ENCODE data around the gene DNAH3. TPM values are rescaled to one million over a fixed set of nuclear protein-coding genes. Genes with fewer than 3 reads are reported as not detected.
"Not testable (repeated sequence)": the region's sequence is repeated elsewhere in the genome, so short reads cannot be mapped to it uniquely, and the experiment has no call there.

Gene DNAH3
- total RNA-seq, 1 experiment from 2014 or later = not detected

DNA sequence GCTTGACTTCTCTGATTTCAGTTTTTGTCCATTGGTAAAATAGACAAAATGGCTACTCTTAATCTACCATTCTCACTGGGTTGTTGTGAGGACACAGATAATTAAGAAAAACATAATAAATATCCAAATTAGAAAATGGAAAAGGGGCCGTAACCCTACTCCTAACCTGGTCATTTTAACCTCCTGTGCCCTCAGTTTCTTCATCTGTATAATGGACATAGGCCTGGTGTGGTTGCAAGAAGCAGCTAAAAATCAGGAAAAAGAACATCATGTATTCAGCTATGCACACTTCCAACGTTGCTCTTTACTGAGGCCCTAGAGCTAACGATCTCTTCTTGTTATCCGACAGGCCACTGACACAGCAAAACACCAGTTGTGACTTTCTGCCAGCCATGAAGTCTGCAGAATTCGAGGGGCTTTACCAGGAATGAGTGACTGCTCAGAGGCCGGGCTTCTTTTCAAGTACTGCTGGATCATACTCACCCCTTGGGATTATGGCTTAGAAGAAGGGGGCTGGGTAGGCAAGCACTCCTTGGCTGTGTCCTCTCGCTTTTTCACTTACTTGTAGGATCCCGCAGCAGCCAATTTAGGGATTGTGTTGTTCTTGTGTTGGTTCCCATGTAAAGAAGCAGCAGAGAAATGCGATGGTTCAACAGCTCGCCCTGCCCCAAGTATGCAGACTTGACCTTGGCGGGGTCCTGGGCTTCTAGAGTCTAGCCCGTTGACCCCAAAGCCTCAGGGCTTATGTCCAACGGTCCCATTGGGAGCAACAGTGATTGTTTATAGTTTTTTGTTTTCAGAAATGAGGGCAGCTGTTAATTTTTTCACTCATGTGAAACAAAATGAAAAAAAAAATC lies 28.7 kb upstream of the DNAH3 start:
- no peaks in the 10 kb centered on the region for H4K20me1 ChIP-seq (ENCODE audit: insufficient read depth, low read depth, low read length)
- H3K36me3 ChIP-seq (ENCODE audit: insufficient read depth, low read length) = peaks cover 70% of the 10 kb centered on the region
- no peaks in the 10 kb centered on the region for H3K9me3 ChIP-seq (ENCODE audit: low read length)
- H3K4me3 ChIP-seq (ENCODE audit: low read length) = no peak overlapping the region
- DNase-seq = no peak
- H3K9me2 ChIP-seq (replicated peaks; ENCODE audit: insufficient read depth, low read length) = no peaks in the 10 kb centered on the region
- H3K4me1 ChIP-seq (ENCODE audit: low read length) = no peaks in the 10 kb centered on the region
- no peaks in the 10 kb centered on the region for H3K79me2 ChIP-seq (ENCODE audit: low read length)
- H3K27ac ChIP-seq (ENCODE audit: low read length) = no peak overlapping the region
- H3K9ac ChIP-seq (ENCODE audit: low read length) = no peak overlapping the region
- H2AFZ ChIP-seq (ENCODE audit: low read length) = no peak overlapping the region
- no peaks in the 10 kb centered on the region for H3K27me3 ChIP-seq (ENCODE audit: low read length)
- H3K4me2 ChIP-seq (ENCODE audit: low read depth, low read length, poor library complexity, severe bottlenecking) = no peak overlapping the region

DNA sequence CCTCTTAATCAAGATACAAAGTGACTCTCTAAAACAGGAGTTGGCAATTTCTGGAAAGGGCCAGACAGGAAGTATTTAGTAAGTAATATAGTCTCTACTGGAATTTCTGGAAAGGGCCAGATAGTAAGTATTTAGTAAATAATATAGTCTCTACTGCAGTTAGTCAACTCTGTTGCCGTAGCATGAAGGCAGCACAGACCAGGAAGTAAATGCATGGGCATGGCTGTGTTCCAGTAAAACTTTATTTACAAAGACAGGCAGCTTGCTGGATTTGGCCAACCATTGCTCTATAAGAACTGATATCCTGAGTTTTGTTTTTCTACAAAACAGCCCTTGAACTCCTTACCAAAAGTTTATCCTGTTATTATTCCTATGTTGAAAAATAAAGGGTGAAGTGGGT lies 24.8 kb upstream of the DNAH3 start:
- H4K20me1 ChIP-seq (ENCODE audit: insufficient read depth, low read depth, low read length) = no peaks in the 10 kb centered on the region
- no peak overlapping the region for H3K4me2 ChIP-seq (ENCODE audit: low read depth, low read length, poor library complexity, severe bottlenecking)

DNA sequence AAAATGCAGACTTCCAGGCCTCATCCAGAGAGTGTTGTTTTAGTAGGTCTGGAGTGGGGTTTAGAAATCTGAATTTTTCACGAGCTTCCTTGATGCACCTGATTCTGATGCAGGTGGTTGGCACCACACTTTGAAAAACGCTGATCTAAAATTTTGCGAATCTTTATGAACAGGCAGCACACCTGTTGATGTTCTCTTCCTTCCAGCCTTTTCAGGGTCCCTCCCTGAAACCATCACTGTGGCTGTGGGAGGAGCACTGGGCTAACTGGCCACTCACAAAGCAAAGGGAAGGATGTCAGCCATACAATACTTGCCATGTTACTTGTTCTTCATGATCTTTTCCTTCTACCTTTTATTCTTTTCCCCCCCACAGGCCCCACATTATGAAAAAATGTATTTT lies 22.0 kb upstream of the DNAH3 start:
- Histone ChIP-seq H2AFZ (ENCODE audit: low read length) (no peak overlapping the region), H3K79me2 (ENCODE audit: low read length) (0 out of 2 replicates have a peak, but pooled peaks cover 6% of the 10 kb centered on the region), H3K4me2 (ENCODE audit: low read depth, low read length, poor library complexity, severe bottlenecking) (no peak overlapping the region), H3K4me1 (ENCODE audit: low read length) (no peaks in the 10 kb centered on the region), H3K9me3 (ENCODE audit: low read length) (no peaks in the 10 kb centered on the region), H3K9me2 (replicated peaks; ENCODE audit: insufficient read depth, low read length) (no peaks in the 10 kb centered on the region), H4K20me1 (ENCODE audit: insufficient read depth, low read depth, low read length) (no peaks in the 10 kb centered on the region), H3K4me3 (ENCODE audit: low read length) (no peak overlapping the region), H3K36me3 (ENCODE audit: insufficient read depth, low read length) (peaks cover 51% of the 10 kb centered on the region), H3K9ac (ENCODE audit: low read length) (no peak overlapping the region), H3K27me3 (ENCODE audit: low read length) (no peaks in the 10 kb centered on the region), H3K27ac (ENCODE audit: low read length) (no peak overlapping the region)
- no peak for DNase-seq

More for the DNA sequence above, 24.8 kb upstream of the DNAH3 start:
- H3K27ac ChIP-seq (ENCODE audit: low read length) = no peak overlapping the region
- H3K9me3 ChIP-seq (ENCODE audit: low read length) = no peaks in the 10 kb centered on the region
- no peak for DNase-seq
- peaks cover 72% of the 10 kb centered on the region for H3K36me3 ChIP-seq (ENCODE audit: insufficient read depth, low read length)
- H3K9me2 ChIP-seq (replicated peaks; ENCODE audit: insufficient read depth, low read length) = no peaks in the 10 kb centered on the region
- H3K4me1 ChIP-seq (ENCODE audit: low read length) = no peaks in the 10 kb centered on the region
- no peaks in the 10 kb centered on the region for H3K27me3 ChIP-seq (ENCODE audit: low read length)
- H3K79me2 ChIP-seq (ENCODE audit: low read length) = no peaks in the 10 kb centered on the region
- H3K9ac ChIP-seq (ENCODE audit: low read length) = no peak overlapping the region
- no peak overlapping the region for H3K4me3 ChIP-seq (ENCODE audit: low read length)
- H2AFZ ChIP-seq (ENCODE audit: low read length) = no peak overlapping the region

DNA sequence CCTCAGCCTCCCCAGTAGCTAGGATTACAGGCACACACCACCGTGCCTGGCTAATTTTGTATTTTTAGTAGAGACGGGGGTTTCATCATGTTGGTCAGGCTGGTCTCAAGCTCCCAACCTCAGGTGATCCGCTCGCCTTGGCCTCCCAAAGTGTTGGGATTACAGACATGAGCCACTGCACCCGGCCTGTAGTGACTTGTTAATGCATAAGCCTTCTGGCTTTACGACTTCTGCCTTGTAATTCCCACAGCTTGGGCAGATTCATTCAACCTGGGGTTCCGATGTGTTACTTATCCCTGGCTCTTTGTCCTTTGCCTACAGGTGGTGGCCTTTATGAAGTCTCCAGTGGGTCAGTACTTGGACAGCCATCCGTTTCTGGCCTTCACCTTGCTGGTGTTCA lies 19.5 kb upstream of the DNAH3 start:
- DNase-seq; H3K4me2 ChIP-seq (ENCODE audit: low read depth, low read length, poor library complexity, severe bottlenecking); H3K79me2 ChIP-seq (ENCODE audit: low read length); H2AFZ ChIP-seq (ENCODE audit: low read length); H4K20me1 ChIP-seq (ENCODE audit: insufficient read depth, low read depth, low read length); H3K27me3 ChIP-seq (ENCODE audit: low read length); H3K9me2 ChIP-seq (replicated peaks; ENCODE audit: insufficient read depth, low read length); H3K4me3 ChIP-seq (ENCODE audit: low read length); H3K9me3 ChIP-seq (ENCODE audit: low read length); H3K27ac ChIP-seq (ENCODE audit: low read length); H3K9ac ChIP-seq (ENCODE audit: low read length); H3K4me1 ChIP-seq (ENCODE audit: low read length): not testable (repeated sequence)
- peaks cover 37% of the 10 kb centered on the region for H3K36me3 ChIP-seq (ENCODE audit: insufficient read depth, low read length)

DNA sequence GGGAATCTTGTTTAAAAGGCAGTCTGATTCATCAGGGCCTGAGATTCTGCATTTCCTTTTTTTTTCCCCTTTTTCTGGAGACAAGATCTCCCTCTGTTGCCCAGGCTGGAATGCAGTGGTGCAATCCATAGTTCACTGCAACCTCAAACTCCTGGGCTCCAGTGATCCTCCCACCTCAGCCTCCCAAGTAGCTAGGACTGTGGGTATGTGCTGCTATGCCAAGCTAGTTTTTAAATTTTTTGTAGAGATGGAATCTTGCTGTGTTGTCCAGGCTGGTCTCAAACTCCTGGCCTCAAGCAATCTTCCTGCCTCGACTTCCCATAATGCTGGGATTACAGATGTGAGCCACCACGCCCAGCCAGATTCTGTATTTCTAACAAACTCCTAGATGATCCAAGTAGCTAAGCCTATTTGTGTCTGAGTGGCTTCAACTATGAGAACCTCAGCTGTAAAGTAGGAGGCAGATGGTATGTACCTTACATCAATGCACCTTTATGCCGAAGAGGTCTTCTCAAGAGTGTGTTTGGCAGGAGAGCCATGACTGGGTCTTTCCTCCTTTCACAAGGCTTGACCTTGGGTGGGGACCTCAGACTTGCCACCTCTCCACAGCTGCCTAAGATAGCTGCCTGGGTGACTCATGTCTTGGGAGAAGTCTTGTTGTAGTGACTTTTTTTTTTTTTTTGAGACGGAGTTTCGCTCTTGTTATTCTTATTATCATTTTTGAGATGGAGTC lies 18.8 kb upstream of the DNAH3 start:
- Histone ChIP-seq H3K27ac (ENCODE audit: low read length) (no peak overlapping the region), H3K36me3 (ENCODE audit: insufficient read depth, low read length) (peaks cover 36% of the 10 kb centered on the region), H3K4me2 (ENCODE audit: low read depth, low read length, poor library complexity, severe bottlenecking) (no peak overlapping the region), H3K4me1 (ENCODE audit: low read length) (no peaks in the 10 kb centered on the region), H3K27me3 (ENCODE audit: low read length) (no peaks in the 10 kb centered on the region), H3K9me2 (replicated peaks; ENCODE audit: insufficient read depth, low read length) (no peaks in the 10 kb centered on the region), H3K4me3 (ENCODE audit: low read length) (no peak overlapping the region), H2AFZ (ENCODE audit: low read length) (no peak overlapping the region), H3K9me3 (ENCODE audit: low read length) (no peaks in the 10 kb centered on the region), H3K79me2 (ENCODE audit: low read length) (0 out of 2 replicates have a peak, but pooled peaks cover 8% of the 10 kb centered on the region), H4K20me1 (ENCODE audit: insufficient read depth, low read depth, low read length) (no peaks in the 10 kb centered on the region), H3K9ac (ENCODE audit: low read length) (no peak overlapping the region)
- DNase-seq = no peak

DNA sequence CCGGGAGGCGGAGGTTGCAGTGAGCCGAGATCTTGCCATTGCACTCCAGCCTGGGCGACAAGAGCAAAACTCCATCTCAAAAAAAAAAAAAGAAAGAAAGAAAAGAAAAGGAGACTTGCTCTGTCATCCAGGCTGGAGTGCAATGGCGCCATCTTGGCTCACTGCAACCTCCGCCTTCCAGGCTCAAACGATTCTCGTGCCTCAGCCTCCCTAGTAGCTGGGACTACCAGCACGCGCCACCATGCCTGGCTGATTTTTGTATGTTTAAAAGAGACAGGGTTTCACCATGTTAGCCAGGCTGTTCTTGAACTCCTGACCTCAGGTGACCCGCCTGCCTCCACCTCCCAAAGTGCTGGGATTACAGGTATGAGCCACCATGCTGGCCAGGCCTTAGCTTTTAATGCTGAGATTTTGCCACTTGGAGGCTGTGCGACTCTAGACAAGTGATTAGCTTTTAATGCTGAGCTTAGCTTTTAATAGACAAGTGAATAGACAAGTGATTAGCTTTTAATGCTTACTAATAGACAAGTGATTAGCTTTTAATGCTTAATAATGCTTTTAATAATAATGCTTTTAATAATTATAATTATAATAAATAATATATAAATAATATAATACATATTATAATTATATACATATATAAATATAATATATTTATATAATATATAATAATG lies 17.4 kb upstream of the DNAH3 start:
- no peaks in the 10 kb centered on the region for H4K20me1 ChIP-seq (ENCODE audit: insufficient read depth, low read depth, low read length)
- no peaks in the 10 kb centered on the region for H3K4me1 ChIP-seq (ENCODE audit: low read length)
- peaks cover 34% of the 10 kb centered on the region for H3K36me3 ChIP-seq (ENCODE audit: insufficient read depth, low read length)
- H2AFZ ChIP-seq (ENCODE audit: low read length) = no peak overlapping the region
- H3K9me2 ChIP-seq (replicated peaks; ENCODE audit: insufficient read depth, low read length) = no peaks in the 10 kb centered on the region
- H3K9me3 ChIP-seq (ENCODE audit: low read length) = no peaks in the 10 kb centered on the region
- H3K27me3 ChIP-seq (ENCODE audit: low read length) = no peaks in the 10 kb centered on the region
- no peak overlapping the region for H3K4me3 ChIP-seq (ENCODE audit: low read length)
- H3K79me2 ChIP-seq (ENCODE audit: low read length) = 0 out of 2 replicates have a peak, but pooled peaks cover 10% of the 10 kb centered on the region
- H3K27ac ChIP-seq (ENCODE audit: low read length) = no peak overlapping the region
- DNase-seq = no peak
- no peak overlapping the region for H3K4me2 ChIP-seq (ENCODE audit: low read depth, low read length, poor library complexity, severe bottlenecking)
- no peak overlapping the region for H3K9ac ChIP-seq (ENCODE audit: low read length)

DNA sequence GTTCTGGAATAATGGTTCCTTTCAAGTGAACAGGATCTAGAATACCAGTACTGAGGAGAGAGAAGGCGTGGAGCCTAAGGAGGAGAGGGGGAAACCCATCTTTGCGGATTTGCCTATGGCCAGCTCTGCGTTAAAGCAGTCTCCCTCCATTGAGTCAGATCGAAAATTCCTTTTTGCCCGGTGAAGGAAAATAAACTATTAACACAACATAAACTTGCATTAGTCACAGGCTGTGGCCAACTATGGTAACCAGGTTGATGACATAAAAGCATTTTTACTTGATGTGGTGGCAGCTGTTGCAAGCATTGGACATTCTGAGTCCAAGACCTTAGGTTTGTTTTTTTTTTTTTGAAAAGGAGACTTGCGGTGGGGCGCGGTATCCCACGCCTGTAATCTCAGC lies 16.7 kb upstream of the DNAH3 start:
- 0 out of 2 replicates have a peak, but pooled peaks cover 10% of the 10 kb centered on the region for H3K79me2 ChIP-seq (ENCODE audit: low read length)
- H3K36me3 ChIP-seq (ENCODE audit: insufficient read depth, low read length) = peaks cover 35% of the 10 kb centered on the region
- H4K20me1 ChIP-seq (ENCODE audit: insufficient read depth, low read depth, low read length) = no peaks in the 10 kb centered on the region
- H2AFZ ChIP-seq (ENCODE audit: low read length) = no peak overlapping the region
- H3K4me1 ChIP-seq (ENCODE audit: low read length) = no peaks in the 10 kb centered on the region
- DNase-seq = no peak
- H3K27me3 ChIP-seq (ENCODE audit: low read length) = no peaks in the 10 kb centered on the region
- no peaks in the 10 kb centered on the region for H3K9me2 ChIP-seq (replicated peaks; ENCODE audit: insufficient read depth, low read length)
- H3K4me3 ChIP-seq (ENCODE audit: low read length) = no peak overlapping the region
- H3K9ac ChIP-seq (ENCODE audit: low read length) = no peak overlapping the region
- no peak overlapping the region for H3K4me2 ChIP-seq (ENCODE audit: low read depth, low read length, poor library complexity, severe bottlenecking)
- H3K27ac ChIP-seq (ENCODE audit: low read length) = no peak overlapping the region
- H3K9me3 ChIP-seq (ENCODE audit: low read length) = no peaks in the 10 kb centered on the region

DNA sequence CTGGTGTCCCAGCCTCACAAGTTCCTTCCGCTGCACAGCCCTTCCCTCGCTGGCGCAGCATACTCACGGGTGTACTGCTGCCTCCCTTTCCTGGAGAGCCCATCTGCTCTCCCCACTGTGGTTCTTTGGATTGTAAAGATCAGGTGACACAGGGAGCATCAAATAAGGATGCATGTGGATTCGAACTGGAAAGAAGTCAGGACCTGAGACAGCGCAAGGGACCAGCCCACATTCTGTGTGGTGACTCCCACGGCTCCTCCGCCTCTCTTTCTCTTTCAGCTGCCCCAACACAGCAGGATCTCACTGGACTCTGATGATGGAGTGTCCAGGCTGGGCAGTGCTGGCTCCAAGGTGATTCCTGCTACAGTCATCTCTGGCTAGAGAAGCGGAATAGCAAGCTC lies 15.9 kb upstream of the DNAH3 start:
- H3K4me3 ChIP-seq (ENCODE audit: low read length) = no peak overlapping the region
- H3K36me3 ChIP-seq (ENCODE audit: insufficient read depth, low read length) = peaks cover 35% of the 10 kb centered on the region
- H3K4me2 ChIP-seq (ENCODE audit: low read depth, low read length, poor library complexity, severe bottlenecking) = no peak overlapping the region
- no peaks in the 10 kb centered on the region for H3K9me3 ChIP-seq (ENCODE audit: low read length)
- H3K9me2 ChIP-seq (replicated peaks; ENCODE audit: insufficient read depth, low read length) = no peaks in the 10 kb centered on the region
- 0 out of 2 replicates have a peak, but pooled peaks cover 10% of the 10 kb centered on the region for H3K79me2 ChIP-seq (ENCODE audit: low read length)
- no peak overlapping the region for H3K27ac ChIP-seq (ENCODE audit: low read length)
- no peaks in the 10 kb centered on the region for H3K4me1 ChIP-seq (ENCODE audit: low read length)
- H3K9ac ChIP-seq (ENCODE audit: low read length) = no peak overlapping the region
- DNase-seq = no peak
- no peaks in the 10 kb centered on the region for H4K20me1 ChIP-seq (ENCODE audit: insufficient read depth, low read depth, low read length)
- H2AFZ ChIP-seq (ENCODE audit: low read length) = no peak overlapping the region
- H3K27me3 ChIP-seq (ENCODE audit: low read length) = no peaks in the 10 kb centered on the region

Measured in Karpas-422 (cell line).